ENCODE results near the gene IGF2. TPM values are rescaled to one million over a fixed set of nuclear protein-coding genes. Genes with fewer than 3 reads are reported as not detected.

IGF2 gene
- total RNA-seq, 2 experiments from 2014 or later = 0.07 to 0.08 TPM

DNA sequence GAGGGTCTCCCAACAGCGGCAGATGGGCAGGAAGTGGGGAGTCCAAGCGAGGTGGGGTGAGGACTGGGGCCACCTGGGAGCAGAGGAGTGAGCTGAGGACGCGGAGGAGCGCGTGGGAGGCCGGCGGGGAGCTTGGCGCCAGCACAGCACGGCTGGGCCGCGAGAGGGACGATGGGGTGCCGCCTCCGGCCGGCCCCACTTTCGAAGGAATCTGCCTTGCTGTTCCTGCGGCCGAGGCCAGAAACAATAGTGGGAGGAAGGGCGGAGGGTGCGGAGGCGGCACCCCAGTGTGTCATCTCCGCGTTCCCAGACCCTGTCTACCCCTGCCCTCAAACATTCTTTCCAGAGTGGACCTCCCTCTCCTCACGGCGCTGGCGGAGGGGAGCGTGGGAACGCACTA lies 16.3 kb upstream of the IGF2 start:
- POLR2A ChIA-PET = no interaction called here
- CTCF ChIA-PET = interaction anchor here (0.8 to 11.5 kb wide), 5 partner anchors 9 to 265 kb away, joined by 3 to 178 read pairs (median 3); no protein-coding TSS in a partner anchor
- peaks cover 5% of the 10 kb centered on the region for H3K4me1 Mint-ChIP-seq
- no peak overlapping the region for H3K4me3 Mint-ChIP-seq
- H3K27me3 Mint-ChIP-seq = peaks cover 9% of the 10 kb centered on the region
- H3K36me3 Mint-ChIP-seq (ENCODE audit: low read depth) = no peaks in the 10 kb centered on the region
- no peaks in the 10 kb centered on the region for H3K9me3 Mint-ChIP-seq
- no peak overlapping the region for H3K27ac Mint-ChIP-seq
- DNase-seq = no peak

DNA sequence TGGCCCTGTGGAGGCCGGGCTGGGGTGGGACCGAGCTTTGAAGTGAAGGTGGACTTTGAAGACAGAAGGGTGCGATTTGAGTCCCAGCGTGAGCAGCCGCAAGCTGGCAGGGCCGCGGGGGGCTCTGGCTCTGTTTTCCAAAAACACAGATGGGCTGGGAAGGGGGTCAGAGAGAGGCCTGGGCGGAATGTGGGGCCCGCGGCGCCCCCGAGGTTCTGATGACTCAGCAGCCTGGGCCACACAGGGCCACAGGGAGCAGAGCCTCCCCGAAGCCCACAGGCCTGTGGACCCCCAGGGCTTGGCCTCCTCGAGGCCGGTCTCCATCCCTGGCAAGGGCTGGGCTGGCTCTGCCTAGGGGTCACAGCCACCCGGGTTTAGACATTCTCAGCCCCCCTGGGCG lies 15.7 kb upstream of the IGF2 start:
- no peak overlapping the region for H3K4me3 Mint-ChIP-seq
- POLR2A ChIA-PET = no interaction called here
- no peak for DNase-seq
- H3K9me3 Mint-ChIP-seq = no peaks in the 10 kb centered on the region
- H3K4me1 Mint-ChIP-seq = peaks cover 5% of the 10 kb centered on the region
- H3K27me3 Mint-ChIP-seq = peaks cover 15% of the 10 kb centered on the region
- H3K27ac Mint-ChIP-seq = no peak overlapping the region
- CTCF ChIA-PET = interaction anchor here (1.3 to 11.5 kb wide), 4 partner anchors 118 to 502 kb away, joined by 3 to 178 read pairs (median 4); no protein-coding TSS in a partner anchor
- no peaks in the 10 kb centered on the region for H3K36me3 Mint-ChIP-seq (ENCODE audit: low read depth)

DNA sequence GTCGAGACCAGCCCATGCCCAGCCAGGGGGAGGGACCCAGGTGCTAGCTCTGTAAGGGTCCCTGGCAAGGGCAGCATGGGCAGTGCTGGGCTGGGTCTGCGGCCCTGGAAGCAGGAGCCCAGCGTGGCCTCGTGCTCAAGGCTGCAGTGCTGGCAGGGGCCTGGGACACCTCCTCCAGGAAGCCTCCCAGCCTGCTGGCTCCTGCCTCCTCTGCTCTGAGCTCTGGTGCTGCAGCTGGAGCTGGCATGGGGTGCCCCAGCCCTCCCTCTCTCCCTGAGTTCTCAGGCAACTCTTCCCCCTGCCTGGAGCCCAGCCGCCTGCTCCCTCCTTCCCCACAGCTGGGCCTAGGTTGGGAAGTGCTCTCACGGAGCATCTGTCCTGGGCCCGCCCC lies 15.0 kb upstream of the IGF2 start:
- Mint-ChIP-seq H3K27me3 (peaks cover 17% of the 10 kb centered on the region), H3K36me3 (ENCODE audit: low read depth) (no peaks in the 10 kb centered on the region), H3K4me1 (peaks cover 5% of the 10 kb centered on the region), H3K4me3 (no peak overlapping the region), H3K9me3 (no peaks in the 10 kb centered on the region), H3K27ac (no peak overlapping the region)
- ChIA-PET POLR2A (no interaction called here), CTCF (interaction anchor here (0.9 to 11.5 kb wide), 6 partner anchors 118 to 501 kb away, joined by 3 to 178 read pairs (median 4); no protein-coding TSS in a partner anchor)
- DNase-seq = no peak

DNA sequence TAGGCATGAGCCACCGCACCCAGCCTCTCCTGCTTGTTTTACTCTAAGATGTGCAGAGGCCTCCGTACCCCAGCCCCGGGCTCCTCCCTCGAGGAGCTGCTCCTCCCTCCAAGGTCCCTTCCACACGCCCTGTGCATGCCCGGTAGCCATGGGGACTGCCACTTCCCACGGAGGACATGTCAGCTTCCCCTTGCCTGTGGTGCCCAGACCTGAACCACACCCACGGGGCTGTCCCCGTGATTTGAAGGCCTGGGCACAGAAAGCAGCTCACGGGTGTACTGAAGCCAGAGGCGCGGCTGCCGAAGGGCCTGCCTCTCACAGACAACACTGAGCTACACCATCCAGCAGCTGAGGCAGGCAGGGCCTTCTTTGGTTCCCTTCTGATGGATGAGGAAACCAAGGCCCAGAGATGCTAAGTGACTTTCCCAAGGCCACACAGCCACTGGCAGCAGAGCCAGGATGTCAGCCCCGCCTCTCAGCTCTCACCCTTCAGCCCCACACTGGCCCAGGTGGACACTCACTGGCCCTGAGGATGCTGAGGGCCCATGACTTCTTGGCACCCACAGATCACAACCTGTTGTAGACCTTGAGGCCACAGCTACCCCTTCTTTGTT lies 14.5 kb upstream of the IGF2 start:
- DNase-seq = no peak
- Mint-ChIP-seq H3K36me3 (ENCODE audit: low read depth) (no peaks in the 10 kb centered on the region), H3K4me3 (no peak overlapping the region), H3K27me3 (peaks cover 22% of the 10 kb centered on the region), H3K9me3 (no peaks in the 10 kb centered on the region), H3K4me1 (peaks cover 5% of the 10 kb centered on the region), H3K27ac (peak overlapping the region; percentile 13)
- ChIA-PET POLR2A (no interaction called here), CTCF (interaction anchor here (0.6 to 11.5 kb wide), 8 partner anchors 117 to 566 kb away, joined by 3 to 178 read pairs (median 4); no protein-coding TSS in a partner anchor)

DNA sequence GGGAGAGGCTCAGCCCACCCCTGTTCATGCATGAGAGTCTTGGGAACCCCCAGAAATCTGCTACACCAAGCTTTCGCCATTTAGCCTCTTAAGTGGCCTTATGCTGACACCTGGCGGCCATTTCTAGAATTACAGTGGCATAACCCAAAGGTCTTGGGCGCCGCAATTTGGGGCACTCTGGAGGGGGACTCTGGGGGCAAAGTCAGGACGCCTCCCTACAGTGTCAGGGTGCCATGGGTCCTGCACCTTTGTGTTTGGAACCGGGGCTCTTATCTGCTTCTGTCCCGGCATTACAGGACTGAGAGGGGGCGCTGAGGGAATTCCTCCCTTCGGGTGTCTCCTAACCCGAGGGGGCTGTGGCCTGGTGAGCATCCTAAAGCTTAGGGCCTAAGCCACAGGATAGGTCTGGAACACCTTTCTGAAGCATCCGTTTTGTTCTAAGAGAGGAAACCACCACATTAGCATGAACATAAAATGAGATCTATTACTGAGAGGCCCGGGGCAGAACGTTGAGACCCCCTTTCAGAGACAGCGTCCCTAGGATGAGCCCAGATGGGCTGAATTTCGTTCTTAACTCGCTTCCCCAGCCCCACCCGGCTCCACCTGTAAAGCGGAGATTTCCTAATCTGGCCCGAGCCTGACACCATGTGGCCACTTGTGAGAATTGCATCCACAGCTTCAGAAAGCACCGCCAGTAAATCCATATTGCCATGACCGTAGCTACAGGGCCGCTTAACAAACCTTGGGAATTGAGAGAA lies 12.5 kb upstream of the IGF2 start:
- POLR2A ChIA-PET = interaction anchor here (0.6 kb wide), 1 partner anchor 204 kb away, joined by 3 read pairs; no protein-coding TSS in a partner anchor
- H3K4me3 Mint-ChIP-seq = no peak overlapping the region

DNA sequence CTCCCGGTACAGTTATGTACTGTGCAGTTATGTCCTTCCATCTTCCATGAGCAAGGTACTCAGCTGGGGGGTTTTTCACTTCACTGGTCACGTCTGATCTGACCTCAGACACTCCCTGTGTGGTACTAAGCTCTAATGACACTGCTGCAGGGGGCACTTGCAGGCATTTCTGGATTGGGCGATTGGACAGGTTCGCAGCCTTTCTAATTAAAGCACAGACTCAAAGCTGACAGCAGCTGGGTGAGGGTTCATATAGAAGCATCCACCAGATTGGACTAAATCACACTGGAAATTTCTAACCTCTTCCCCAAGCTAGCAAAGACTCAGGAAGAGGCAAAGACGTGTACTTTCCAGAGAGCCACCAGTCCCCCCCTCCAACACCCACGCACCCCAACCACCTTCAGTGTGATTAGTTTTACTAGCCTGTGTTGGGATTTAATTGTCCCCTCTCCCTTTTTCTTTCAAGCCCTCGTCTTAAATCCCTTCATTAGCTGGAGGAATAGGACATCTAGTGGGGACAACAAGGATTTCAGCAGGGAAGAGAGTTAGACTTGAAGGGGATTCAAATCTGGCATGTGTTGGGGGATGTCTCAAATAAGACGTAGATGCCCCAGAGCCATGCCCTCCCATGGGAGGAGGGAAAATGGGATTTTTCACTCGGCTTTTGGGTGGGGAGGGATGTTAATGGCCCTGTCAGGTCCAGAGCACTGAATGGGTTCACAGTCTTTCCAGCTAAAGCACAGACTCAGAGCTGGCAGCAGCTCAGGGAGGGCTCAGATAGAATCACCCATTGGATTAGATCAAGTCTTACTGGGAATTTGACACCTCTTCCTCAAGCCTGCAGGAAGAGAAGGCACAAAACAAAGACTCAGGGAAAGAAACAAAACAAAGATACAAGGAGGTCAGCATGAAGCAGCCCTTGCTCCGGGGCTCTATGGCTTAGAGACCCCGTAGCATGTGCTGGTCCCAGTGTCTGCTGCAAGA lies 11.0 kb upstream of the IGF2 start:
- H3K4me3 Mint-ChIP-seq = no peak overlapping the region
- POLR2A ChIA-PET = interaction anchor here (0.6 kb wide), 1 partner anchor 9 kb away, joined by 3 read pairs; no protein-coding TSS in a partner anchor
- H3K27me3 Mint-ChIP-seq = peaks cover 51% of the 10 kb centered on the region
- DNase-seq = no peak
- CTCF ChIA-PET = interaction anchor here (0.7 to 11.5 kb wide), 18 partner anchors 8 to 500 kb away, joined by 3 to 178 read pairs (median 4); no protein-coding TSS in a partner anchor
- no peaks in the 10 kb centered on the region for H3K36me3 Mint-ChIP-seq (ENCODE audit: low read depth)
- H3K4me1 Mint-ChIP-seq = peaks cover 5% of the 10 kb centered on the region
- H3K9me3 Mint-ChIP-seq = no peaks in the 10 kb centered on the region
- no peak overlapping the region for H3K27ac Mint-ChIP-seq

More for the DNA sequence above, 12.5 kb upstream of the IGF2 start:
- Mint-ChIP-seq H3K4me1 (peaks cover 5% of the 10 kb centered on the region), H3K27me3 (peaks cover 37% of the 10 kb centered on the region), H3K36me3 (ENCODE audit: low read depth) (no peaks in the 10 kb centered on the region), H3K27ac (no peak overlapping the region), H3K9me3 (no peaks in the 10 kb centered on the region)
- CTCF ChIA-PET = interaction anchor here (0.6 to 11.5 kb wide), 36 partner anchors 8 to 501 kb away, joined by 3 to 178 read pairs (median 4); partner anchors contain the start of genes C11orf21, IGF2 and TSPAN32
- DNase-seq = peak; percentile 82

DNA sequence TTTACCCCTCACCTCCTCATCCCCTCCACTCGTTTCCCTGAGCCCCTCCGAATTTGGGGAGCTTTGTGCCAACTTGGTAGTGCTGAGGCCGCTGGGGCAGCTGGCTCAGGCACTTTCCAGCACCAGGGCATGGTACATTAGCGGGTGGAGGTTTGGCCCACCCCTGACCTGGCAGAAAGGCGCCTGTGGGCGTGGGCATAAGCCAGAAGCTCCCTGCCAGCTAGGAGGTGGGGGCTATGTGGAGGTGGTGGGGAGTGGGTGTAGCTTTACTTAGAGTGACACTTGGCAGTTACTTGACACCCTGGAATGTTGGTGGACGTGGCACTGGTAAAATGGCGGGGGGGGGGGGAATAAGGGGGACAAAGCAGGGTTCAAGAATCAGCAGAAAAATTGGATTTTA lies 10.3 kb upstream of the IGF2 start:
- Mint-ChIP-seq H3K9me3 (no peaks in the 10 kb centered on the region), H3K27ac (no peak overlapping the region), H3K36me3 (ENCODE audit: low read depth) (no peaks in the 10 kb centered on the region), H3K4me1 (peaks cover 5% of the 10 kb centered on the region), H3K4me3 (no peak overlapping the region), H3K27me3 (peaks cover 58% of the 10 kb centered on the region)
- DNase-seq = no peak
- POLR2A ChIA-PET = interaction anchor here (0.6 kb wide), 1 partner anchor 9 kb away, joined by 3 read pairs; no protein-coding TSS in a partner anchor
- CTCF ChIA-PET = interaction anchor here (0.5 to 11.5 kb wide), 8 partner anchors 9 to 496 kb away, joined by 3 to 178 read pairs (median 8); no protein-coding TSS in a partner anchor

DNA sequence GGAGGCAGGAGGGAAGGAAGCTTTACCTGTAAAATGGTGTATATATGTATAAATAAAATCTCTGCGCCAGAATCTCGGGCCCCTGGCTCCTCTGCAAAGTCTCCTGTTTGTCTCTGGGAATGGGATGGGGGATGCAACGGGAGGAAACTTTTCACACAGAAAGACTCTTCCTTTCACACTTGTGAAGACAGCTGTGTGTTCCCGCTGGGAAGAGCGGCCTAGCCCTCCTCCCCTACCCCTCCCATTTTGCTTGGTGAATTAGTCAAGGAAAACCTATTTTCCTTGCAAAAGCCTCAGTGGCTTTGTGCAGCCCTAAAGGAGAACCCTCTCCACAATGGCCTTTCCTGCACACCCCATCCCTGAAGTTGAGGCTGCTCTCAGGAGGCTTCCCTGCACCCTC lies 9.4 kb upstream of the IGF2 start:
- POLR2A ChIA-PET = no interaction called here
- Mint-ChIP-seq H3K27ac (no peak overlapping the region), H3K4me1 (peaks cover 6% of the 10 kb centered on the region), H3K27me3 (peaks cover 62% of the 10 kb centered on the region), H3K36me3 (ENCODE audit: low read depth) (no peaks in the 10 kb centered on the region), H3K4me3 (no peak overlapping the region), H3K9me3 (no peaks in the 10 kb centered on the region)
- no peak for DNase-seq
- CTCF ChIA-PET = interaction anchor here (1.7 to 11.5 kb wide), 2 partner anchors 112 to 266 kb away, joined by 5 to 178 read pairs; no protein-coding TSS in a partner anchor

DNA sequence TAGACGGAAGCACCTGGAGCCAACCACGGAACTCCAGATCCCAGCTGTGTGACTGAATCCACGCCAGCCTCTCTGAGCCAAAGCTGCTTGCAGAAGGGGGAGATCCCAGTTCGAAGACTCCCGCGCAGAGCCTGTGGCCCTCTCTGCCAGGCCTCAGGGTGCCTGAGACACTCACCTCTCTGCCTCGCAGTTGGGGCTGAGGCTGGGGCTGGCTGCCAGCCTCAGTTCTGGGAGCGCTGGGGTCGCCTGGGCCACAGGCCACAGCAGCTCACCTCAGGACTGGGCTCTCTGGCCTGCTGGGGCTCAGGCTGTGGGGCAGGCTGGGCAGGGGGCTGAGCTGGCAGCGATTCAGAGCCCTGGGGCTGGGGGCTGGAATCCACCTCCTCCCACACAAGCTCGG lies 8.2 kb upstream of the IGF2 start:
- H3K27ac Mint-ChIP-seq = no peak overlapping the region
- ChIA-PET CTCF (interaction anchor here (1.7 to 11.5 kb wide), 2 partner anchors 111 to 453 kb away, joined by 4 to 178 read pairs; no protein-coding TSS in a partner anchor), POLR2A (no interaction called here)
- DNase-seq = no peak
- H3K27me3 Mint-ChIP-seq = peaks cover 74% of the 10 kb centered on the region
- no peaks in the 10 kb centered on the region for H3K36me3 Mint-ChIP-seq (ENCODE audit: low read depth)
- H3K4me3 Mint-ChIP-seq = no peak overlapping the region
- H3K9me3 Mint-ChIP-seq = no peaks in the 10 kb centered on the region
- H3K4me1 Mint-ChIP-seq = peaks cover 14% of the 10 kb centered on the region

DNA sequence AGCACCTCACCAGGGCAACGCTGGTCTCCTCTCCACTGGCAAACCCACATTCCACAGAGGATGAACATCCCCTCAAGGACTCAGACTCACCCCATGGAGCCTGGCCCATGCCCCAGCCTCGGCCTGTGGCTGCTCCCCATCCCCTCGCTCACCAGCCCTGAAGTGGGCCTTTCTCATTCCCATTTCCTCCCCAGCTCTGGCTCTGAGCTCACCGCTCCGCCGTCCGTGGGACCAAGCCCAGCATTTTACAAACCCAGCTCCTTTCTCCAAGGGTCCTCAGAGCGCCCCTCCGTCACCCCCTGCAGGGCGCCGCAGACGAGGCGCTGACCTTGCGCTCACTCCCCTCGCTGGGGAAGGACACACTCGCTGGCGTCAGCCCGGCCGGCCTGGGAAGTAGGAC lies 6.9 kb upstream of the IGF2 start:
- peaks cover 9% of the 10 kb centered on the region for H3K4me1 Mint-ChIP-seq
- H3K36me3 Mint-ChIP-seq (ENCODE audit: low read depth) = no peaks in the 10 kb centered on the region
- ChIA-PET POLR2A (no interaction called here), CTCF (interaction anchor here (1.1 to 11.5 kb wide), 3 partner anchors 10 to 452 kb away, joined by 3 to 178 read pairs (median 4); no protein-coding TSS in a partner anchor)
- no peak for DNase-seq
- H3K4me3 Mint-ChIP-seq = no peak overlapping the region
- no peaks in the 10 kb centered on the region for H3K9me3 Mint-ChIP-seq
- no peak overlapping the region for H3K27ac Mint-ChIP-seq
- peaks cover 83% of the 10 kb centered on the region for H3K27me3 Mint-ChIP-seq

DNA sequence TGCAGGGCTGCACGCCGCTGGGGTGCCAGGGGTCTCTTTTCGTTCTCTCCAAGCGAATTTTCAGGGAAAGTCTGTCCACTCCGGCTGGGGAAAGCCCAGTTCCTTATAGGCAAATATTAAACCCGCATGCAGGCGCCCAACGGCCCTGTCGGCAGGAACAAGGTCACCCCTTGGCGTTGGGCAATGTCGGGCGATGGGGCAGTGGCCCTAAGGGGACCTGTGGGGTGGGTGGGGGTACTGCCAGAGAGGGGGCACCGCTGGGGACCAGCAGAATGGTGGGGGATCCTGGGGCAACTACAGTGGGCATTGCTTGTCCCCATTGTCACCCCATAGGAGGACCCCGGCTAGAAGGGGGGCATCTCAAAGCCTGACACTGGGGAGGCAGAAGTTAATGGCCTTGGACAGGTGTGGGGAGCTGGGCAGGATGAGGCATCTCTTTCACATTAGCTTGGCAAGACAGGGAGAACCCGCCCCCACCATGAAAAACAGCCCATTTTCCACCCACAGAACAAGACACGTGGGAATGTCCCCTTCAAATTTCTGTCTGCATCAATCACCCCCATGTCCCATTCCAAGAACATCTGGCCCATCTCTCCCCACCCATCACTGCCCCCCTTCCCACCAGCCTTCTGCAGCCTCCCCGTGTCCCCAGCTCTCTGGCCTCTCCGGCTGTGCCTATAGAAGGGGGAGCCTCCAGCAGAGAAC lies 5.5 kb upstream of the IGF2 start:
- H3K27ac Mint-ChIP-seq = no peak overlapping the region
- H3K9me3 Mint-ChIP-seq = no peaks in the 10 kb centered on the region
- no peak for DNase-seq
- H3K36me3 Mint-ChIP-seq (ENCODE audit: low read depth) = no peaks in the 10 kb centered on the region
- peaks cover 9% of the 10 kb centered on the region for H3K4me1 Mint-ChIP-seq
- POLR2A ChIA-PET = no interaction called here
- no peak overlapping the region for H3K4me3 Mint-ChIP-seq
- CTCF ChIA-PET = interaction anchor here (1.5 kb wide), 1 partner anchor 451 kb away, joined by 4 read pairs; no protein-coding TSS in a partner anchor
- peaks cover 76% of the 10 kb centered on the region for H3K27me3 Mint-ChIP-seq
